HFF-Myc (cell line): ENCODE results near the gene SBNO1.

Source experiments
- DNase-seq: peaks from one replicate; pipeline ENCODE4 v3.0.0-alpha.2; 2011; ENCODE audit warnings: low read depth; ENCODE audit errors: extremely low read depth
- H3K4me3 ChIP-seq: replicated peaks from 2 replicates; pipeline ENCODE4 v1.5.1; 2011; ENCODE audit warnings: low read depth, mild to moderate bottlenecking, control low read depth, low read length
- TF ChIP-seq, protein P1 (sequence below): IDR thresholded peaks from 2 replicates; pipeline ENCODE4 v1.5.1; 2012; ENCODE audit warnings: mild to moderate bottlenecking, low read depth, low read length, control low read depth; ENCODE audit errors: missing control alignments

SBNO1 gene

GRCh38 chr12:123243671-123244262 lies 120.9 kb downstream of the SBNO1 start:
- H3K4me3 ChIP-seq = no peak overlapping the region
- no peak for DNase-seq
- TF ChIP-seq, protein P1, sequence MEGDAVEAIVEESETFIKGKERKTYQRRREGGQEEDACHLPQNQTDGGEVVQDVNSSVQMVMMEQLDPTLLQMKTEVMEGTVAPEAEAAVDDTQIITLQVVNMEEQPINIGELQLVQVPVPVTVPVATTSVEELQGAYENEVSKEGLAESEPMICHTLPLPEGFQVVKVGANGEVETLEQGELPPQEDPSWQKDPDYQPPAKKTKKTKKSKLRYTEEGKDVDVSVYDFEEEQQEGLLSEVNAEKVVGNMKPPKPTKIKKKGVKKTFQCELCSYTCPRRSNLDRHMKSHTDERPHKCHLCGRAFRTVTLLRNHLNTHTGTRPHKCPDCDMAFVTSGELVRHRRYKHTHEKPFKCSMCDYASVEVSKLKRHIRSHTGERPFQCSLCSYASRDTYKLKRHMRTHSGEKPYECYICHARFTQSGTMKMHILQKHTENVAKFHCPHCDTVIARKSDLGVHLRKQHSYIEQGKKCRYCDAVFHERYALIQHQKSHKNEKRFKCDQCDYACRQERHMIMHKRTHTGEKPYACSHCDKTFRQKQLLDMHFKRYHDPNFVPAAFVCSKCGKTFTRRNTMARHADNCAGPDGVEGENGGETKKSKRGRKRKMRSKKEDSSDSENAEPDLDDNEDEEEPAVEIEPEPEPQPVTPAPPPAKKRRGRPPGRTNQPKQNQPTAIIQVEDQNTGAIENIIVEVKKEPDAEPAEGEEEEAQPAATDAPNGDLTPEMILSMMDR = no peak

DNA sequence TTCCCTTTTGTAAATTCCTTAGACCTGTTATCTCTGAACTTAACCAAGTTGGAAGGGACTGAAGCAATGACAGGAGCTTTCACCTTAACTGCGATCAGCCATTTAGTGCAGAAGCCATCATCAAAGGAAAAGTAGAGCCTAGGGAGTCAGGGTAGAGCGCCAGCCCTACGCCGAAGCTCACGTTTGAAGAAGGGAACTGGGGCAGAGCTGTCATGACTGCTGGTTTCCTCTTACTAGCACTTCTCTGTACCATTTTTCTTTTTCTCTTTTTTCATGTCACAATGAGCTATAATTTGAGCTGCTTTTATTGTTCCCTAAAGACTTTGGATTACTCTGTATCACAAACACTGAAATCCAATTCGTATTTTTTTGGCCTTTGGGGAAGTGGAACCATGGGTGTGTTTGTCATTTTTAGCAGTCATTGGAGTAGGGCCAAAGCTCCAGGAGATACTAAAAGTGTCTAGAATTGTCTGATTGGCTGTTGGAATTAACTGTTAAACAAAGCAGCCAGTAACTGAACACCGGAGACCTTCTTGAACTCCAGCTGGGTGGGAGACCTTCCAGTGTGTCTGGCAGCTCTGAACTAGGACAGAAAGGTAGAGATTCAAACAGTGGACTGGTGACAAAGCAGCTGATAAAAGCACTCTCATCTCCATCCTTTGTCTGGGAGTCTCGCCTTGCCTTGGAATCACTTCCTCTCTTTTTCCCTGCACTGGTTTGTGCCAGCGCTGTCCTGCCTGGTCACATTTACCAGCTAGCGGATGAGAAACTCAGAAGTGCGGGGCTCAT lies 122.3 kb downstream of the SBNO1 start:
- DNase-seq = no peak
- no peak overlapping the region for H3K4me3 ChIP-seq
- TF ChIP-seq, protein P1 = no peak
